H1 (cell line): ENCODE results near the gene NLRC3. TPM values are rescaled to one million over a fixed set of nuclear protein-coding genes. Genes with fewer than 3 reads are reported as not detected.

ENCODE experiments used
- ASH2L ChIP-seq: fragments of 200-600, 300-600 bp; sonication (generic); IDR thresholded peaks from one replicate; pipeline ENCODE4 v1.7.1; 2017; ENCODE audit warnings: low read length
- BACH1 ChIP-seq: IDR thresholded peaks from 2 replicates; pipeline ENCODE4 v1.6.1; 2012; ENCODE audit warnings: low read length, improper control_type of control experiment
- CBX5 ChIP-seq: fragments of 300-800, 300-1000 bp; sonication (generic); IDR thresholded peaks from 2 replicates; pipeline ENCODE4 v1.7.1; 2016; ENCODE audit warnings: antibody characterized with exemption, low read length, low read depth
- EZH2 ChIP-seq: fragments of 200-600 bp; sonication (generic); IDR thresholded peaks from 2 replicates; pipeline ENCODE4 v1.7.1; 2012; ENCODE audit warnings: low read depth, mild to moderate bottlenecking, moderate library complexity, low read length, inconsistent platforms; ENCODE audit not compliant: severe bottlenecking
- KDM5A ChIP-seq: fragments of 200-600 bp; IDR thresholded peaks from 2 replicates; pipeline ENCODE4 v1.7.1; 2012; ENCODE audit warnings: mild to moderate bottlenecking, low read length, inconsistent platforms, mixed read lengths
- MAX ChIP-seq: IDR thresholded peaks from 2 replicates; pipeline ENCODE4 v1.6.1; 2012; ENCODE audit warnings: inconsistent platforms
- NANOG ChIP-seq: IDR thresholded peaks from 2 replicates; pipeline ENCODE4 v1.6.1; 2011; ENCODE audit warnings: low read length, low read depth, mild to moderate bottlenecking, inconsistent platforms; ENCODE audit not compliant: insufficient read depth, poor library complexity, severe bottlenecking
- POLR2A ChIP-seq, 2 experiments: IDR thresholded peaks; 1 replicate in 1 of 2; 2 replicates in 1 of 2; pipeline ENCODE4 v1.6.1; 2011; ENCODE audit warnings: low read depth in 2 of 2, low read length in 2 of 2, mild to moderate bottlenecking in 2 of 2; ENCODE audit errors: control extremely low read depth in 1 of 2
- RBBP5 ChIP-seq: IDR thresholded peaks from 2 replicates; pipeline ENCODE4 v1.7.1; 2012; ENCODE audit warnings: low read depth, mild to moderate bottlenecking, inconsistent platforms, low read length, moderate library complexity, borderline replicate concordance
- SIN3A ChIP-seq, 2 experiments: IDR thresholded peaks in 1 of 2; conservative IDR thresholded peaks in 1 of 2; 2 replicates each; pipeline ENCODE4 v1.6.1; 2011 to 2012; ENCODE audit warnings: low read length in 2 of 2, improper control_type of control experiment in 1 of 2, low read depth in 1 of 2, mild to moderate bottlenecking in 1 of 2
- SIRT6 ChIP-seq: IDR thresholded peaks from one replicate; pipeline ENCODE4 v1.7.1; 2012; ENCODE audit warnings: low read length, inconsistent platforms
- SIX5 ChIP-seq: IDR thresholded peaks from 2 replicates; pipeline ENCODE4 v1.6.1; 2011; ENCODE audit warnings: mild to moderate bottlenecking, low read depth, low read length
- SP4 ChIP-seq: IDR thresholded peaks from 2 replicates; pipeline ENCODE4 v1.6.1; 2012; ENCODE audit warnings: low read length, inconsistent platforms
- TEAD4 ChIP-seq: IDR thresholded peaks from 2 replicates; pipeline ENCODE4 v1.6.1; 2012; ENCODE audit warnings: low read depth, low read length, inconsistent platforms, mixed read lengths
- ZNF274 ChIP-seq: IDR thresholded peaks from 2 replicates; pipeline ENCODE4 v1.7.0; 2012; ENCODE audit warnings: low read length, borderline replicate concordance; ENCODE audit errors: extremely low read depth
- polyA plus RNA-seq, 7 experiments: library from polyadenylated mRNA; depleted of rRNA in 3 of 7; stranded (reverse) in 5 of 7; unstranded in 2 of 7; fragments of >200 nt in 5 of 7; fragments of 200-250 nt in 2 of 7; gene quantifications; 1 replicate in 5 of 7; 2 replicates in 1 of 7; 4 replicates in 1 of 7; pipeline versions ENCODE4 v1.2.1 to v1.2.3, GENCODE V29; 2011 to 2013; ENCODE audit warnings: missing spikeins in 2 of 7, mixed read lengths in 2 of 7
- total RNA-seq: library from RNA; stranded (reverse); fragmentation: NEBNext Ultra II Directional; extraction: Animal tissue kit (Norgen Biotek cat#: 25700); gene quantifications from 2 replicates; pipeline ENCODE4 v1.2.1, GENCODE V29; 2021

NLRC3 gene
- total and polyA plus RNA-seq, 2 of the 8 experiments (the other 6 are each of a cell fraction or from before 2014, with no cell fraction given) = 0.18 to 0.20 TPM

- TF ChIP-seq ZNF274 = no peak
- 0 out of 2 replicates have a peak, but pooled peaks have one; percentile 71 for TF ChIP-seq SP4
- TF ChIP-seq MAX = 0 out of 2 replicates have a peak, but pooled peaks have one; percentile 10
- TF ChIP-seq KDM5A = no peak
- TF ChIP-seq ASH2L = peak; percentile 74
- TF ChIP-seq RBBP5 = peak; percentile 49; the same call in 1 of the 2 replicates
- TF ChIP-seq NANOG = no peak
- TF ChIP-seq BACH1 = no peak
- TF ChIP-seq SIN3A (conservative IDR thresholded peaks at IDR 0.05 in 1 of 2, IDR thresholded peaks at IDR 0.05 in 1 of 2; ENCODE audit: low read depth in 1 of 2, low read length in 2 of 2) = peak in 1 of 2 experiments; percentile 85; a peak in 1 of 4 replicates
- TF ChIP-seq EZH2 = no peak
- no peak for TF ChIP-seq CBX5
- TF ChIP-seq SIX5 = no peak
- TF ChIP-seq POLR2A (IDR thresholded peaks at IDR 0.05; ENCODE audit: control extremely low read depth in 1 of 2, low read depth in 2 of 2, low read length in 2 of 2) = no peak; a peak in 1 of 3 replicates
- no peak for TF ChIP-seq SIRT6
- no peak for TF ChIP-seq TEAD4
Observed at GRCh38 chr16:3611146-3611975, 34.2 kb upstream of the NLRC3 start, which contains the start of gene SLX4 (continued).
